ENCODE results near the gene BMS1. TPM values are rescaled to one million over a fixed set of nuclear protein-coding genes. Genes with fewer than 3 reads are reported as not detected.

Gene BMS1, protein sequence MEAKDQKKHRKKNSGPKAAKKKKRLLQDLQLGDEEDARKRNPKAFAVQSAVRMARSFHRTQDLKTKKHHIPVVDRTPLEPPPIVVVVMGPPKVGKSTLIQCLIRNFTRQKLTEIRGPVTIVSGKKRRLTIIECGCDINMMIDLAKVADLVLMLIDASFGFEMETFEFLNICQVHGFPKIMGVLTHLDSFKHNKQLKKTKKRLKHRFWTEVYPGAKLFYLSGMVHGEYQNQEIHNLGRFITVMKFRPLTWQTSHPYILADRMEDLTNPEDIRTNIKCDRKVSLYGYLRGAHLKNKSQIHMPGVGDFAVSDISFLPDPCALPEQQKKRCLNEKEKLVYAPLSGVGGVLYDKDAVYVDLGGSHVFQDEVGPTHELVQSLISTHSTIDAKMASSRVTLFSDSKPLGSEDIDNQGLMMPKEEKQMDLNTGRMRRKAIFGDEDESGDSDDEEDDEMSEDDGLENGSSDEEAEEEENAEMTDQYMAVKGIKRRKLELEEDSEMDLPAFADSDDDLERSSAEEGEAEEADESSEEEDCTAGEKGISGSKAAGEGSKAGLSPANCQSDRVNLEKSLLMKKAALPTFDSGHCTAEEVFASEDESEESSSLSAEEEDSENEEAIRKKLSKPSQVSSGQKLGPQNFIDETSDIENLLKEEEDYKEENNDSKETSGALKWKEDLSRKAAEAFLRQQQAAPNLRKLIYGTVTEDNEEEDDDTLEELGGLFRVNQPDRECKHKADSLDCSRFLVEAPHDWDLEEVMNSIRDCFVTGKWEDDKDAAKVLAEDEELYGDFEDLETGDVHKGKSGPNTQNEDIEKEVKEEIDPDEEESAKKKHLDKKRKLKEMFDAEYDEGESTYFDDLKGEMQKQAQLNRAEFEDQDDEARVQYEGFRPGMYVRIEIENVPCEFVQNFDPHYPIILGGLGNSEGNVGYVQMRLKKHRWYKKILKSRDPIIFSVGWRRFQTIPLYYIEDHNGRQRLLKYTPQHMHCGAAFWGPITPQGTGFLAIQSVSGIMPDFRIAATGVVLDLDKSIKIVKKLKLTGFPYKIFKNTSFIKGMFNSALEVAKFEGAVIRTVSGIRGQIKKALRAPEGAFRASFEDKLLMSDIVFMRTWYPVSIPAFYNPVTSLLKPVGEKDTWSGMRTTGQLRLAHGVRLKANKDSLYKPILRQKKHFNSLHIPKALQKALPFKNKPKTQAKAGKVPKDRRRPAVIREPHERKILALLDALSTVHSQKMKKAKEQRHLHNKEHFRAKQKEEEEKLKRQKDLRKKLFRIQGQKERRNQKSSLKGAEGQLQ
- total RNA-seq (2022; extraction: Qiagen RNA extraction; ENCODE audit: low read depth), result 22.7 to 30.2 TPM (median 23.8 TPM) in 5 replicates

DNA sequence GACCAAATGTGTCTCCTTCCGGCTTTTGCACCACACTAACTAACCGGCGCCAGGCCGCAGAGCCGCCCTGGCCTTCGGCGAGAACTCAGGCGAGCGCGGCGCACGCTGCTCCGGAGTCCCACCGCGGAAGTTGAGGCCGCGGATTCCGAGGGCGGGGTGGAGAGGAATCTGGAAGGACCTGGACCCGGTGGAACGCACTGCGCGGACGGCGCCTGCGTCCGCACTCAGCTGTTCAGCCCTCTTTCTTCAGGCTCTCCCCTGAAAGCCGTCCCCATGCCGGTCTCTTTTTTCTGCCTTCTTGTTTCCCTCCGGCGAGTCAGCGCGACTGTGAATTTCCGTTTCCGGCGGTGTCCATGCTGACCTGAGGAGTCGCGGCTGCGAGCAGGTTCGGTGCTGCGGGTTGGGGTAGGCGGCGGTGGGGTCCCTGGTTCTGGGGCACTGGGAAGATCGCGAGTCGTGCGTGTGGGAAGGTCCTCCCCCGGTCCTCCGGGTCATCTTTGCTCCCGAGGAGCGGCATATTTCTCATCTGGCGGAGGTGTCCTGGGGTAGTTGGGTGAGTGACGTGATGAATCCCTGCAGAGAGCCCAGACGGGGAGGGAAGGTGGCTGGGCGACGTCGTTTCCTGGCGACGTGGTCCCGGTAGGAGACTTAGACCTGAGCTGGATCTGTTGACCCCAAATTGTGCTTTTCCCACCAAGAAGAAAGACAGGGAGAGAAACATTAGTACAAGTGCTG, at the start of gene BMS1:
Gene BMS1 (plus strand): TSS at position 350 of the 735 bp plus-strand sequence. CDS start 1,600 bp downstream, outside the sequence.

Other genes starting within 250 kb of the BMS1 start
- 4.9 to 8.9 TPM (median 6.7 TPM) in 5 replicates for gene ZNF33B, start 144.2 kb upstream of the BMS1 start, total RNA-seq (2022; extraction: Qiagen RNA extraction; ENCODE audit: low read depth)